Cerebellar cortex (tissue), 1 donor: ENCODE data around the gene MYO1B.

Source experiments
- DNase-seq: peaks from one replicate; pipeline ENCODE4 v3.0.0-alpha.2; 2015; ENCODE audit warnings: low spot score

MYO1B gene

DNA sequence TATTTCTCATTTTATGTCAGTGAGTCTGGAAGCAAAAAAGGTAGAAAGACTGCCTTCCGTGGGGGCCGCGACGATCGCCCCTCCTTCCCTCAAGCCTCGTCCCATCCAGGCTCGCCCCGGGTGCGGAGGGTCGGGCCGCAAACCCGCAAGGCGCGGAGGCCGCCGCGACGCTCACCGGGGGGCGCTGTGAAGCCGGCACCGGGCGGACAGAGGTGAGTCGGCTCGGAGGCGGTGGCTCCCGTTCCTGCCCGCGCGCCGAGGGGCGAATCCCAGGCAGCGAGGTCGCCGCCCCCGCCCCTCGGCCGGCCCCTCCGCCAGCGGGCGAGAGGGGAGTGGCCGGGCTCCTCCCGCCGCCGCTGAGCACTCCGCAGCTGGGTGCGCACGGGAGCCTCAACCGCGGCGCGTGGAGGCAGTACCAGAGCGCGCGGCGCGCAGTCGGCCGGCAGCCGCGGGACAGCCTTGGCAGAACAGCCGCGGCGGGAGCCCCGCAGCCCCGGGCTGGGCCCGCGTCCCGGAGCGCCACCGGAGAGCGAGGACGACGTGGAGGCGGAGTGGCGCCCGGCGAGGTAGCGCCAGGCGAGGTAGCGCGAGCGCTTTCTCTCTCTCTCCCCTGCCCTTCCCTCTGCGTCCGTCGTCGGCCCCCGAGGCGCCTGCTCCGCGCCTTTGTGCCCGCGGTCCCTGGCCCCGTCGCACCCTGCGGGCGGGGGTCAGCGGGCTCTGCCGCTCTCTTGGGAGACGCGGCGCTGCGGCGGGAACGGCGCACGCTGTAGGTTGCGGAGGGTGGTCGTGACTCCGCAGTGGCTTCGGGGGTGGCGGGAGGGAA, at the start of gene MYO1B:
Gene MYO1B (plus strand): TSS at position 359 of the 823 bp plus-strand sequence. CDS start 31,492 bp downstream, outside the sequence.
- no peak for DNase-seq

DNA sequence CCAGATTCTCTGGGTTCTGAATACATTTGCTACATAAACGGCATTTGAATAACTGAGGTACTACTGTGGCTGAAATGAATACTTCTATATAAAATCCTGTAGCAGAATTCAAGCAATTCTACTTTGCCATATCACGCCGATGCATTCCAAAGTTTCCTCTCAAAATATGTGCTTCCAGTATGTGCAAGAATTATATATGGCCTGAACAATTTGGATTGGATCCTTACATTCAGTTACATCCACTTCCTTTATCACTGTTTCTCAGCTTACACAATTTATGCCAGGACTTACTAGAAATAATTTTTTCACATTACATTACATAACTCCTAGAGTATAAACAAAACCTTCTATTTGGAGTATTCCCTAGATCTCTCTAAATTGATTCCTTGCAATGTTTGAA, 48.1 kb upstream of the MYO1B start:
- no peak for DNase-seq

DNA sequence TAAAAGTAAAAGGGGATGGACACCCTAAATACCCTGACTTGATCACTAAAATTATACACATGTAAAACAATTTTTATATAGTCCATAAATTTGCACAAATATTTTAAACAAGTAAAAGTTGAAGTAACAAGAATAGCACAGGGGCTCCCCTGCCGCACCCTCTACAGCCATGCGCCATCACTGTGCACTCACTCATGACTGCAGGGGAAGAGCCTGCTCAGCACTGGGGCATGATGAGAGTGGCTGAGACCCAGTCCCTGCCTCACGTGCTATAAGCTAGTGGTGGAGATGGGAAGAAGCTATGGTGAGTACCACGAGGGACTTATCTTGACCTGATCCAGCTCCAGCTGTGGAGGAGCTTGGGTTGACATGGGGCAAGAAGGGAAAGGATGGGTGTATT, 46.9 kb upstream of the MYO1B start:
- no peak for DNase-seq

DNA sequence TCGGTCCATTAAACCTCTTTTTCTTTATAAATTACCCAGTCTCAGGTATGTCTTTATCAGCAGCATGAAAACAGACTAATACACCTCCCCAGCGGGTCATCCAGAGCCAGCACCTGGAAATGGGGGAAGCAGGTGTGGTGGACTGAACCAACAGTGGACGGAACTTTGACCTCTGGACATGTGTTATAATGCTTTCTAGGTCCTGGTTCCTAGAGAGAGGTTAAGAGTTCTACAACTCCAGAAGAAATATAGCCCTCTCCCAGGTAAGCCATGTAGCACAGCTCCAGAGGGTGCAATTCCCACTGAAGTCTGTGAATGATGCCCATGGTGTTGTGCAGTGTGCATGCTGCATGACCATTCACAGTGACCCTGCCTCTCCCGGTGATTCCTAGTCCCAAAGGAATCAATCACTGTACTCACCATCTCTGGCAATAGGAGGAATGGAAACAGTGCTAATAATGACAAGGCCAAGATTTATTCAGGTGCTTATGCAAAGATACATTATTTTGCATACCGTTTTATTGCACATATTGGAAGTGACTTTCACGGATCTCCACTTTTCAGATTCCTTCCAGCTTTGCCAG, 45.2 kb upstream of the MYO1B start:
- no peak for DNase-seq

DNA sequence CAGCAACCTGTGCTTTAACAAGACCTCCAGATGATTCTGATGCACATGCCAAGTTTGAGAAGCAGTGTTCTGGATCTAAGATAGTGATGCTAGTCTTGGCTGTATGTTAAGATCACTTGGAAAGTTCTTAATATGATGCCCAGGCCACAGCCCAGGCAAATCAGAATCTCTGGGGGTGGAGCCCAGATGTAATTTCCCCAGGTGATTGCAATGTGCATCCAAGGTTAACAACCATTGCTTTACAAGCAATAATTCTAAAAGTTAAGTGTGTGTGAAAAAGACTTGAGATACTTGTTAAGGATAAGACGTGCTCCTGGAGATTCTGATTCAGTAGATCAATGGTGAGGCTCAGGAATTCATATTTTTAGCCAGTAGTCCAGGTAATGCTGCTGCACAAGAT, 44.3 kb upstream of the MYO1B start:
- no peak for DNase-seq

DNA sequence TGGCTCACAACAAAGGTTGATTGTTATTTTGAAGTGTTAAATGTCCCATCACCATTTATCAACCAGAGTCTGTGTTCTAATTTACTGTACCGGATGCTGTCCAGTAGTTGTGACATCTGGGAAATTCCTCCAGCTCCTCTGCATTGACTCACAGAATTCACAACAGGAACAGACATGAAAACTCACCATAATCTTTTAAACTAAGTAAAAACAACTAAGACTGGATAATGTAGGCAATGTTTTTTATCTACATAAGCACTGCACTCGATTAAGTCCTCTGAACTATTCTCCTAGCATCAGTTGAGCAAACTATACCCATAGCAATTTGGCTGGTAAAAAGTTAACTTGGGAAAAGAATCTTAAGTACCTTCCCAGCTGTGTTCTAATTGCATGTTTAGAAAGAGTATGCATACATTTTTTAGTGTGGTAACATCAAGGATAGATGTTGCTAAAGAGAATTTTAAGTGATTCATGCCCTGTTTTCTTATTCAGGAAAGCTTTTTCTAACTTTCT, 42.9 kb upstream of the MYO1B start:
- DNase-seq, result no peak

DNA sequence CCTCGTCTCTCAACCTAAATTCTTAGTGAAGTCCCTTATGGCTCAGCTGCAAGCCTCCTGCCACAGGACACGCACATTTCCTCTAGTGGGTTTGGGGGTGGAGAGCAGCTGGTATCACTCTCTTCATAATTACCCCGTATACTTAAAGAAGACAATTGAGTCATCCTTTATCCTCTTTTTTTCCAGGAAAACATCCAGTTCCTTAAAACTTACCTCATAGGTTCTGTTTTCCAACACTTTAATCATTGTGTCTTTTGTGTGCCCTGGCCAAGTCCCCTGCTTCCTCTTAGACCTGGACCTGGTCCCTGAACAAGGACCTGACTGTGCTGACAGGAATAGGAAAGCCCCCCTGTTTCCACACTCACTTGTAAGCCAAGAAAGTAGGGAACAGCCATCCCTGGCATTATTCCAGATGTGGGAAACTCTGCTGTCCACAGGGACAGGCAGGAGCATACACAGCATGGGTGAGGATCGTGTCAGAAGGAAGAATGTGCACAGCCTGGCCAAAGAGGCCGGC, 42.3 kb upstream of the MYO1B start:
- no peak for DNase-seq

DNA sequence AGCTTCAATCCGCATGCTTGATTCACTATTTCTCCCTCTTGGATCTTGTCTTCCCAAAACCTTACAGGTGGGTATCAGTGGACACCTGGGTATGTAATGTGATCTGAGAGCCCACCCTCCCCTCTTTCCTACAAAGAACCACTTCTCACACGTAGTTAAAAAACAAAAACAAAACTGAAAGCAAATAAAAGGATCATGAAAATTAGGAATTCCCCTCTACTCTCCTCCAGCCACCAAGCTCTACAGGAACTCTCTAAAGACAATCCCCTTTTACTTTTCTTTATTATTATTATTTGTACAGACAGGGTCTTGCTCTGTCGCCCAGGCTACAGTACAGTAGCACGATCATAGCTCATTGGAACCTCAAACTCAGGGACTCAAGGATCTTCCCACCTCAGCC, 40.8 kb upstream of the MYO1B start:
- DNase-seq, result no peak

DNA sequence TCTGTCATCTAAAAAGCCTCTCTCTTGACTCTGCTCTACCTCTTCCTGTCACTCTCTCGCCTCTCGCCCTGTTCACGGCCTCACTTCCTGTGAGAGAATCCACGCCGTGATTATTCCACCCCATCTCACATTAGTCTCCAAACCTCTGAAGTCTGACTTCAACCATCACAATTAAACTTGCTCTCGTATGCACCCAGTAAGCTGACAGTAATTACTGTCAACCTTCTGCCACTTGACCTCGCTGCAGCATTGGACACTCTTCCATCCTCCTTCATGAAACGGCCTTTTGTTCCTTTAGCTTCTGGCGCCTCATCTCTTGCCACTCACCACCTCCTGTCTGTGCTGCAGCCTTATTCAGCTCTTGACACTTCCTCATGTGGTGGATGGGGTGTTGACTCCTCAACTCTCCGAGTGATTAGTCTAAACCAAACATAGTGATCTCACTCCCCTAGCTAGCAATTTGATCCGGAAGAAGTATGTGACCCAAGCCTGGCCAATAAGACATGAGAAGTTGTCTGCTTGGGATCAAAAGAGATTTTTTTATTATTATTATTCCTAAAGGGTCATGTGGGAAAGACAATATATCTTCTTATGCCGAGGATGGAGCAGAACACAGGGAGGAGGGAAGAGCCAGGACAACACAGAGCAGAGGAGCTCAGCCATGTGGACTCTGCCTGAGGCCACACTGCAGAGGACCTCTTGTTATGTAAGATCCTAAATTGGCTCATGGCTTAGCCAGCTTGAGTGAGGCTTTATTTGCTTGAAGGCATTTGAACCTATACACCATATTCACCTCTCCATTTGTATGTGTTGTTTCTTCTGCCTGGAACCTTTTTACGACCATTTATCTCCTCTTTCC, 38.4 kb upstream of the MYO1B start:
- no peak for DNase-seq

DNA sequence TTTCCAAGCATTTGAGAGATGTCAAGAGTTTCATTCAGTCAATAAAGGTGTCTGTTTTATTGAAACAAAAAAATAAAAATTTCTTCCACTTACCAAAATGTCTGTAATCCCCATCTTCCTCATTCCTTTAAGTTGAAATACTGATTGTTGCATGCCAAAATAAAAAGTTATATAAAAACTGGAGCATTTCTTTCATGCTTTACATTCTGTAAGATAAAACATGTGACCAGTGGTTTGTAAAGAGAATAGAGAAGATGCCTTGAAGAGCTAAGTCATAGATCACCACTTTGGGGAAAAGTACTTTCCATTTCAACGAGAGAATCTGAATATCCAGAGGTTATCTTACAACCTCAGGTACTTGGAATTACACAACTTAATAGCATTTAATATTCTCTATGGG, 35.9 kb upstream of the MYO1B start:
- DNase-seq, result no peak

DNA sequence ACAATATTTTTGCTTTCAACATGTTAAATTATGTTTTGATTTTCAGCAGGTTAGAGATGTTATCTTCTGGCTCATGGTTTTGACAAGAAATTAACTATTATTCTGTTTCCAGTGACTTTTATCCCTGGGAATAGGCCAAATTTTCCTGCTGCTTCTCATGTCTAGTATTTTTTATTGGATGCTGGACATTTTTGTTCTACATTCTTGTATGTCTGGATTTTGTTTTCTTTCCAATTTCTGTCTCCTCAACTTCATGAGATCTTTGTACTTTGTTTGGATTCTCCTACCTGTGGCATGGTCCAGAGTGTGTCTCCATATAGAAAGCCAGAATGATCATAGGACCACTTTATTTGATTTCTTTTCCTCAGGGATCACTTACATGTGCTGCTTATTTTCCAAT, 33.1 kb upstream of the MYO1B start:
- DNase-seq, result no peak

DNA sequence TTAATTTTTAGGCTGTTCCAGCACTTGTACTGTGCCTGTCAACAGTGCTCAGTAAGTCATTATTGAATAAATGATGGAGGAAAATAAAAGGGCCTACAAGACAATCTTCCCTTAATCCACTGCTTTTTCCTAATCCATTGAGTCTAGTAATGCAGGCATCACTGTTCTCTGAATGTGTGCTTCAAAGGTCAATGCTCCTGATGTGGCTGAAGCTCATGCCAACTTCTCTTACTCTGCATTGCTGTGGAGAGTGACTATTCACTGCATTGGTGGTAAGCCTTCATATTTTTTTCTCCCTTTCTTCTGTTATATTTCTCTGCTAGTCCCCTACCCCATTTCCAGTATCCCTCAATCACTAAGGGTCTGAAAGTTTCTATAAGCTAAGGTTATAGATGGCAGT, 31.9 kb upstream of the MYO1B start:
- no peak for DNase-seq

DNA sequence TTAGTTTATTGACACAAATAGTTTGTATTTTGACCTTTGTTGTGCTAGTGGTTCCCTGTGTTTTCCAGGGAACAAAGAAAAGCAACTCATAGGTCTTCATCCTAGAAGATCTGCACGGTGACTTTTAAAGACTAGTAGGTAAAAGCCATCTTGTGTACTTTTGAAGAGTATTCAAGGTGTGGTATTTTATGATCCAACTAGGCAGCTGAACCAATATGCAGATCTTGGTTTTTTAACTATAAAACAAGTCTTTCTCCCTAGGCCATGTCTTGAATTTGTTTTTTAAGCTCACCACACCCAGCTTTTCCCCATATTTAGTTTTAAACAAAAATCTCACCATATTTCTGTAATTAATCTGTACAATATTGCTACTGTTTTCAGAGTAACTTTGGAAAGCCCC, 30.0 kb upstream of the MYO1B start:
- no peak for DNase-seq

DNA sequence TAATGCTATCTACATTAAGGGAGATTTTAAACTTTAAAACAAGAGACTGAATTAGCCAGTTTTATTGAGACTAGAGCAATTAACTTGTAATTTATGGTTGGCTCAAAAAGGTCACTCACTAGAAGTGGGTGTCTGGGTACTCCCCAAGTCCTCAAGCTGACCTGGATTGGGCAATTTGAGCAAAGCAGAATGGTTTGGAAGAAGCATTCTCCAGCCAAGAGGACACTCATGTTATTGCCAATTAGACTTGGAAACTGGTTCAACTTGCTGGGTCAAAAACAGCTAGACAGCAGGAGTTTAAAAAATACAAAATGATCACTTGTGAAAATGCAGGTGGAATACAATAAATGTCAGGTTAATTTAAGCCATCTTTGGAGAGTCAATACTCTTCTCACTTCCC, 29.5 kb upstream of the MYO1B start:
- no peak for DNase-seq

DNA sequence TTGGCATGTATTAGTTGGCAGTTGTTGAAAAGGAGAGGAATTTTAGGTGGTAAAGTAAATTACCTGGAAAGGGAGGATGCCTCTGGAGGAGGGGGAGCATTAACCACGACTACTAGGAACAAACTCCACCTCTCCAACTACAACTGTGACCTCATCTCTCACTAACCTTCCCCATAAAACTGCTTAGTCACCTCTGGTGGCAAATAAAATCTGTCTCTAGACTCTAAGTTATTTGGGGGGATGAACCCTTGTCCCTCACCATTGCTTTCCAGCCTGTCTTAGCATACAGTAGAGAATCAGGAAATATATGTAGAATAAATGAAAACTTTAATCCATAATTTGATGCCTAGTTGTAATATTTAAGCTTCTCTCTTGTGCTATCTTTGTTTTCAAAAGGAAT, 27.6 kb upstream of the MYO1B start:
- no peak for DNase-seq

DNA sequence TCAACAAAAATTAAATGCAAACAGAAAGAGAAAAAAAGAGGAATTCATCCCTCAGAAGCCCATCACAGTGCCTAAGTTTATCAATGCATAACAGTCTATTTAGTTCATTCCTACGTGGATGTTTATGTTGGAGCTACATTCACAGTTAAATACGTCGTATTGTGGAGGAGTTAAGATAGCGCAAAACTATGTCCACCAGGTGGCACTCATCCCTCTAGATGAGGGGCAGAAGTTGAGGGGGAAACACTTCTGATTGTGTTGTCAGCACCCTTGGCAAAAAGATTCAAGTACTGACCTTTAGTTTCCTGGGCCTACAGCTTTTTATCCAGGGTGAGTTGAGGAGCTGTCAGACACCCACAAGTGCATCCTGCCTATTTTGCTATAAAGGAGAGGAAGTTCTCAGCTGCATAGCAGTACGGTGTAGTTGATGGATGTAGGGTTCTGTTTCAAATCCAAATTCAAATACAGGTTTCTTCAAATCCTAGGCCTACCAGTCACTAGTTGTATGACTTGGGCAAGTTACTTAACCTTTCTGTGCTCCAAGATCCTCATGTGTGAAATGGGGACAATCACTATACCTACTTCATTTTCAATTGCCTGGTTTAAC, 26.8 kb upstream of the MYO1B start:
- peak; percentile 26 for DNase-seq

DNA sequence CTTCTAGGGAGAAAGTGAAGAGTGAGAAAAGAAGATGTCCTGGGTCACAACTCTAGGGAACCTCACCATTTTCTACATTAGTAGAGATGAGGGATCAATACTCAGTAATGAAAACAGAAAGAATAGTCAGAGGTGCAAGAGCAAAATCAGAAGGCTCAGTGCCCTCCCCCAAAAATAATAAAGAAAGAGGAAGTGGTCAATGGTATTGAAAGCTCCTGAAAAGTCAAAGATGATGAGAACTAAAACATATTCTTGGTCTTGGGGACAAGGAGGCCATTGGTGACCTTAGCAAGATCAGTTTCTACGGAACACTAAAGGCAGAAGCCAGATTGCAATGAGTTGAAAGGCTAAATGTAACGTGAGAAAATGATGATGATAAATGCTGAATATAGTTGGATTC, 24.5 kb upstream of the MYO1B start:
- DNase-seq, result no peak

DNA sequence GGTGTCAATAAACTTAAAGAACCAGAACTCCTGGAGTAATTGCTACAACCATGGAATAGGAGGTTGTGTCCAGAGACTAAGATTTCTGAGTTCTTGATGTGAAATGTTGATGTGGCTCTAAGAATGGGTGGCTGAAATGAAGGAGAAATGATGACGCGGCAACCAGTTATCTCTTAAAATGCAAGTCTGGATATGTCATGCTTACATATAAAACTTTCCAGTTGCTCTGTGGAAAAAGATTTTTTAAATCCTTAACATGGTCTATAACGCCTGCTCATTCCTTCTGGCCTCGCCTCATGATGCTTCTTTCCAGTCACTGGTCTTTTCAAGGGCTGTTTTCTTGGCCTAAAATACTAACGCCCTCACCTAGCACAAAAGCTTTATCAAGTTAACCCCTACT, 23.5 kb upstream of the MYO1B start:
- no peak for DNase-seq

DNA sequence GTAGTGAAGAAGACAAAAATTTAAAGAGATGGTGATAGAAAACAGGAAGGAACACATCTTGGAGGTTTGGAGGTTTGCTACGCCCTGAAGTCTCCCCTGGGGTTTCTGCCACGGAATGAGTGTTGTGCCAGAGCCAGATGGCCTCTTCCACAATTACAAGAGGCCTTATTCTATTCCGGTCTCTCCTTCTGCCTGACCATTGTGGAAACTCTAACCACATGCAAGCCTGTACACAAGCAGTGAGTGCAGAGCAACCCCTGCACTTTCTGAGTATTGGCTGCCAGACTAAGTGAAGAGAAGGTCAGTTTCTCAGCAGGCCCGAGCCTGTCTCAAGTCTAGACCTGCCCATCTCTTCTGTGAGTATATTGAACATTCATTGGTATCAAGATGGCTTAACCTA, 22.7 kb upstream of the MYO1B start:
- DNase-seq, result no peak

DNA sequence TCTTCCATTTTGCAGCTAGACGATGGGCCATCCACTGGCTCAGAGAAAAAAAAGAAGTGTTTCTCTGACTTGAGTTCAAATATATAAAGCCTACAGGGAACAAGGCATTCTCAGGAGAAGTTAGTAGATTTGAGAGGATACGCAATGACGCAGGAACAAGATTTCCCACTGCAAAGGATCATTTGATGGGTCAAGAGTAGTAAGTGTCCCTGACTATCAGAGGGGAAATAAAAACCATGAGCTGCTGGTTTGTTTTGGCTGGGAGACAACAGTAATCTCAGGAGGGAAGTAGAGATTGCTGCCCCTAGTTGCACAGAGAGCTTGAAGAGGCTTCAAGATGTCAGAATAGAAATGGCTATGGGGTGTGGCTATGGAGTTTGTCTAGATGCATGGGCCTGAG, 22.3 kb upstream of the MYO1B start:
- no peak for DNase-seq

DNA sequence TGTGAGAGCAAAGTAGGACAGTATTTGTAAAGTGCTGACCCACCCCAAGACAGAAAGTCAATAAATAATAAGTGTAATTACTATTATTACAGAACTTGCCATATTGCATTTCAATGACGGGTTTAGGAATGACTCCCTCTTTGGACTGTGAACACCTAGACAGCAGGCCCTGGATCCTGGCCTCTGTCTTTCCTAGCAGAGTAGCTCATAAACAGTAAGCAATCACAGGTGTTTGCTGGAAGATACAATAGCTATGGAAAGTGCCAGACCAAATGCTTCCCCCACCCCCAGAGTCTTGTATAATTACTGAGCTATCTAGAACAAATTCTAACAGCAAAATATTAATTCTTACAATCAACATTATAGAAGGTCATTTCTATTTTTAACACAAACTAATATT, 20.1 kb upstream of the MYO1B start:
- DNase-seq, result no peak

DNA sequence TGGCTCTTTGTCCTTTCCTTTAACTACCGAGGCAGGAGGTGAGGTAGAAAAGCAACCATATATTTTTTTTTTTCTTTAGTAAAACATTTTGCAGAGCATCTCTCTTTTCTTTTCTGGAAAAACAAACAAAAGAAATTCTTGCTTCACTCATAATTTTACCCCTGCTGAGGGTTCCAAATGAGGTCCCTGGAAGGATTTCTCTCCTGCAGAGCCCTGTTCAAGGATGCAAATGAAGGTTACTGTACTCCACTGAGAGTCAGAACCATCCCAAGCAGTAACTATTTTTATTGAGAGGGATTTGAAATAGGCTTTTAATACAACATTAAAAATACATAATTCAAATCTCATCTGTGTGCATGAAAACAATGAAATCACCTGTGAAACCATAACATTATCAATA, 19.5 kb upstream of the MYO1B start:
- DNase-seq, result no peak
